GM18511 (cell line): Measurements from ENCODE around the gene CRACR2A.
A peak's percentile ranks its signal among the peaks of the same experiment; 100 is the strongest.

Experiments
- ATAC-seq: cut with Tn5 transposase; IDR thresholded peaks from one replicate; pipeline ENCODE4 v1.9.1; 2021; ENCODE audit warnings: mild to moderate bottlenecking, moderate library complexity; ENCODE audit not compliant: unreplicated experiment

The CRACR2A gene, protein sequence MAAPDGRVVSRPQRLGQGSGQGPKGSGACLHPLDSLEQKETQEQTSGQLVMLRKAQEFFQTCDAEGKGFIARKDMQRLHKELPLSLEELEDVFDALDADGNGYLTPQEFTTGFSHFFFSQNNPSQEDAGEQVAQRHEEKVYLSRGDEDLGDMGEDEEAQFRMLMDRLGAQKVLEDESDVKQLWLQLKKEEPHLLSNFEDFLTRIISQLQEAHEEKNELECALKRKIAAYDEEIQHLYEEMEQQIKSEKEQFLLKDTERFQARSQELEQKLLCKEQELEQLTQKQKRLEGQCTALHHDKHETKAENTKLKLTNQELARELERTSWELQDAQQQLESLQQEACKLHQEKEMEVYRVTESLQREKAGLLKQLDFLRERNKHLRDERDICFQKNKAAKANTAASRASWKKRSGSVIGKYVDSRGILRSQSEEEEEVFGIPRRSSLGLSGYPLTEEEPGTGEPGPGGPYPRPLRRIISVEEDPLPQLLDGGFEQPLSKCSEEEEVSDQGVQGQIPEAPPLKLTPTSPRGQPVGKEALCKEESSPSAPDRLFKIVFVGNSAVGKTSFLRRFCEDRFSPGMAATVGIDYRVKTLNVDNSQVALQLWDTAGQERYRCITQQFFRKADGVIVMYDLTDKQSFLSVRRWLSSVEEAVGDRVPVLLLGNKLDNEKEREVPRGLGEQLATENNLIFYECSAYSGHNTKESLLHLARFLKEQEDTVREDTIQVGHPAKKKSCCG

DNA sequence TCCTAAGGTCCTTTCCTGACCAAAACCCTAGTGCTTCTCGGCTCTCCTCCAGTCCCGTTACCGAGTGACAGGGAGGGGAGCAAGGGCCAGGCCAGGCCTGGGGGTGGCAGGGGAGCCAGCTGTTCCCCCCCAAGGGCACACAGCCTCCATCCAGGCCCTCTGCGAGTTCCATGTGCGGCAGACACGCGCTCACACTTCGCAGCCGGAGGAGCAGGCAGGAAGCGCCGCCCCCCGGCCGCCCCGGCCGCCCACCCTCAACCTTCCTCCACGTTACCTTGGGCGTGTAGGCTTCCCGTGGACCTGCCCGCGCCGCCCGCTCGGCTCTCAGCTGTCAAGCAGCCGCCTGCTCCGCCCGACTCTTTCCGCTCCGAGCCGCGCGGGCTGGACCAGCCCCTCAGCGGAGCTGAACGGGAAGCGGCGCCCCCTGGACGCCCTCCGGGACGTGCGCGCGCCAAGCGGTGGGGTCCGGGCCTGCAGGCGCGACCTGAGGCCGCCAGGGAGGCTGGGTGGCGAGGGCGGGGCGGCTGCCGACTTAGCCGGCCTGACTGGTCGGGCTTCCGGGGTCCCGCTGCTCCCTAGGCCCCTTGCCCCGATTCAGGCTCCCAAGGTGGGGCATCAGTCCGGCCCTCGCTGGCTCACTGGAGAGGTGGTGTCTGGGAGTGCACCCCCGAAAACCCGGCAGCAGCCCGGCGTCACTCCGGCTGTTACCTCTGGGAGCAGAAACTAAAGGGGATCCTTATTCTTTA, at the start of gene CRACR2A:
TSS of gene CRACR2A (minus strand) at position 369 of the 746 bp plus-strand sequence. CDS start 56,110 bp downstream, outside the sequence.
- peak; percentile 87 for ATAC-seq

DNA sequence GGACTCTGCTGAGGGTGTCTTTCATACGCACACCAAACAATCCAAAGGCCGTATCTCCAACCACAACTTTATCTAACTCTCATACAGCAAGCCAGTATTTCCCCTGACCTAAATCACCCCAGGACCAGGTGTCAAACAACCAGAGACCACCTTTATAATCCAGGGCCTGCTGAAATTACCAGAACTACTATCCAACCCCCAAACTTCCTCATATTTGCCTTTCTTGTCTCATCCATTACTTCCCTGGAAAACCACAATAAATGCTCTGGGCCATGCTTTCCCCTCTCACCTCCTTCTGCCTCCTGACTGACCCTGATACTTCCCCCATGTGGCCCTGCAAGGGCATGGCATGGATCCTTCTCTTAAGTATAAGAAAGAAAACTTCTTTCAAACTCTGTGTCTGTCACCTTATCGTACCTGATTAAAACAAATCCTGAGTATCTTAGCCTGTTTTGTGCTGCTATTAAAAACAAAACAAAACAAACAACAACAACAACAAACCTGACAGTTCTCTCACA, 44.7 kb upstream of the CRACR2A start:
- ATAC-seq, result no peak

DNA sequence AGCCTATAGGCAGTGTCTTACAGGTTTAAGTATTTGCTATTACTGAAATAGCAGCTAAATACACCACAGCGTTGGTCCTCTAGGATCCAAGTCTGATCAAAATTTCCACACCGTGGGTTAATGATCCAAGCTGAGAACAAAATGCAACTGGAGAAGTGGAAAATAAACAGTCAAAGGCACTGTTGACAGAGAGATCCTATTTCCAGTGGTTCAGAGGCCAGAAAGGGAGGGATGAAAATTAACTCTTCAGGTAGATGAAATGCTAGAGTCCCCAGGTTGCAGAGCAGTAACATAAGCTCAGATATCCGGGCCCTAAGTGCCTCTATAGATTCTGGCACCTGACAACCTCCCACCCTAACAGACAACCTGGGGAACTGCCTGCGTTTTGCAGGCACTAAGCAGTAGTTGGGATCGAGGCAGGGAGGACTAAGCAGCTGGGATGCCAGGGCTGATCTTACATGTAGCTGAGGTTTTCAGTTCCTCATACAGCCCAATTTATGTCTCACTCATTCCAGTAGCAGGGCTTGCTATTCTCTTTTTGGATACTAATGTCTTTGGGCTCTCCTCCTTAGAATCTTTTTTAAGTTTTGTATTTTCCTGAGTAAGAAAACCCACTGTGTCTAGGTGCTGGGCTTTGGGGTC, 42.7 kb upstream of the CRACR2A start:
- no peak for ATAC-seq

DNA sequence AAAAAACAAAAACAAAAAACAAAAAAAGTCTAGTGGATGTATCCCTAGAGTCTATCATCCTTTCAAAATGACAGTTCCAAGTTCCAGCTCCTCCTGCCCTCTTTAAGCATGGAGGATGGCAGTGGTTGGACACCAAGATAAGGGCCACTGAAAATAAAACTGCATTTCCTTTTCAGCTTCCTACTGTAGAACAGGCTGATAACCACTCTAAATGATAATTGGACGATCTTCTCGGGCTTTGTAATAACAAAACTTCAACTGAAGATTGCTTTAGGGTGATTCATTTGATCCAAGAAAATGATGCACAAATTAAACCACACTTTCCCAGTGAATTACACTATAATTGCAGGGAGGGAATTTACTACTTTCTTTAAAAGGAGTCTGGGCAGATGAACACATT, 42.2 kb upstream of the CRACR2A start:
- no peak for ATAC-seq

DNA sequence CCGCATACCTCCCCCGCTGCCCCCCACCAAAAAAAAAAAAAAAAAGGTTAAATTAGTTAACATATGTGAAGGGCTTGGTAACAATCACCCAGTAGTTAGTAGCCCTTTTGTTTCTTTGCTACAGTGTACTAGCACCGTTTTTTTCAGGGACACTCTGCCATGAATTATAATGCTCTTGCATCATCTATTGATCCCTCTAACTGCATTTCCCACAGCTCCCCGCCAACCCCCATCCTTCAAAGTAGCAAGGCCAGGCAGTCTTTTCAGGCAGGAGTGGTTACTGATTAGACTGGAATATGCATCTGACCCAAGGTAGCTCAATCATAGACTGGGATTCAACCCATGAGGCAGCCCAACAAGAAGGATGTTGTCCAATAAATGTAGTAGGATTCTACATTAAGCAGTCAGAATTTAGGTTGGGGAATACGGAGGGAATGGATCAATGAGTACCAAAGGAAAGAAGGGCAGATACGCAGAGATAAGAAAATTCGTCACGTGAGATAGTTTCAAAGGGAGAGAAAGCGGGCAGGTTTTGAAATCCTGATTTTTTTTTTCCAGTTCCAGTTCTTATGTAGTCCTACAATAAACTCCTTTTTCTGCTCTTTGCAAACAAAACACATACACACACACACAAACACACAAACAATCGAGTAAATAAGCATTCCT, 39.8 kb upstream of the CRACR2A start:
- ATAC-seq, result no peak

DNA sequence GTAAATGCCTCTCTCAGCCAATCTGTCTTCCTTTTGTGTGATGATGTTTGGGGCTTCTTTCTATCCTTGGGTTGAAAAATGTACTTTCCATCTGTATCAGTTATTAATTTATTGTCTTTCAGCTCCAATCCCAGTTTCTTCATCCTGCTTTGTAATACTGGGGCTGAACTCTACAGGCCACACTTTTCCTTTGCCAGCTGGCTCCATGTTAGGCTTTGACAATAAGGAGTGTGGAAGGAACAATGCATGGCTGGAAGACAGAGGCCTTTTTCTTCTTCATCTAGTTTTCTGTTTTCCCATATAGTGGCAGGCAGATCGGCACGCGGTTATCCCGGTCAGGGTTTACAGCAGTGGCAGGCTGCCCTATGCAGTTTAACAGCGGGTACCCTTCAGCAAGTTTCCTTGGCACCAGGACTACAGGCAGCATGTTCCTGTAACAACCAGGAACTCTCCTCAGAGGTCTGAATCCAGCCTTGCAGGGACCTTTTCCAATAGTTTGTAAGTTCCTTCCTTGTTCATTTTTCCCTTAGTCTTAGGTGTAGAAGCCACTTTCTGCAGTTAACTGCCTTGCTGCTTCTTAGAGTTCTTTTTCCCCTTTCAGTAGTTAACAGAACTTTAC, 38.5 kb upstream of the CRACR2A start:
- no peak for ATAC-seq

DNA sequence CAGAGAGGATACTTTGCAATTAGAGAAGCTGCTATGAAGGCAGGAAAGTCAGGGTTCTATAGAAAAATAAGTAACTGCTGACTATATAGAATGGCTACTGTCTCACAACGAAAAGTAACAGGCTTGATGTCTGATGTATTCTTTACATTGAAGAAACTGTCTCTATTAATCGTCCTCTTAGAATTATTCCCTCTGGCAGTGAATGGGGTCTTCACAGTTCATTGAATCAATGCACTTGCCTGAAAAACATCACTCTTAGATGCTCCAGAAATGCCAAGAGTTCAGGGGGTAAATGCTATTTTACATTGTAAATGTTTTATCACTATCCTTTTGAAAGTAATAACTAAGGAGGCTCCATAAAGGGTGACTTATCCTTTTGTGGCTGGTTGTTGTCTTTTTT, 37.7 kb upstream of the CRACR2A start:
- ATAC-seq, result no peak

DNA sequence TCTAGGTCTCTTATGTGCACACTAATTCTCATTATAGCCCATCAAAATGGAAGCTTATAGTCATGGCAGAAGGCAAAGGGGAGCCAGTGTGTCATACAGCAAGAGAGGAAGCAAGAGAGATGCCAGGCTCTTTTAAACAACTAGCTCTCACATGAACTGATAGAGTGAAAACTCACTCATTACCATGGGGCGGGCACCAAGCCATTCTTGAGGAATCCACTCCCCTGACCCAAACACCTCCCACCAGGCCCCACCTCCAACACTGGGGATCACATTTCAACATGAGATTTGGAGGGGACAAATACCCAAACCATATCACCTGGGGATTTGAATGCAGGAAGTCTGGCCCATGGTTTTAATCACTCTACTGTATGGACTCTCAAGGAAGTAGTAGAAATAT, 36.9 kb upstream of the CRACR2A start:
- no peak for ATAC-seq

DNA sequence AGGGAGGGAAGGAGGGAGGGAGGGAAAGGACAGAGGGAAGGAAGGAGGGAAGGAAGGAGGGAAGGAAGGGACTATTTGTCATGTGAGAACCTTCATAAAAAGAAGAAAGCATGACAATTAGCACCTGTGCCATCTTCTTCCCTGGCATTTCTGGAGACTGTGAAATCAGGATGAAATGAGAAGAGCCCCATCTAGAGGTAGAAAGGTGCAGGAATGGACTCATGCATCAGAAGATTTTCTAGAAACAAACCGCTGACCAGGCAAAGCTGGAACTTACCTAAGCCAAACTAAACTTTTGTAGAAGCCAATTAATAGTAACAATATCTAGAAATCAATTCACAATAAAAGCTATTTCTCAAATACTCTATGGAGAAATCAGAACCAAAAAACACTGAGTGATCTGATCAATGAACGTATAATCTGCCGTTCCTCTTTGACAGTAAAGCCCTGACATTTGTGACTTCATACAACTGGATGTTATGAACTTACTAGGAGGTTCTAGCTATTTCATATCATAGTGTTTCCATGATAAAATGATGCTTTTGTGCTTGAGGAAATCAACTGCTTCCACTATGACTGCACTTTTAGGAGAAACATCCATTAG, 24.4 kb upstream of the CRACR2A start:
- ATAC-seq, result no peak

DNA sequence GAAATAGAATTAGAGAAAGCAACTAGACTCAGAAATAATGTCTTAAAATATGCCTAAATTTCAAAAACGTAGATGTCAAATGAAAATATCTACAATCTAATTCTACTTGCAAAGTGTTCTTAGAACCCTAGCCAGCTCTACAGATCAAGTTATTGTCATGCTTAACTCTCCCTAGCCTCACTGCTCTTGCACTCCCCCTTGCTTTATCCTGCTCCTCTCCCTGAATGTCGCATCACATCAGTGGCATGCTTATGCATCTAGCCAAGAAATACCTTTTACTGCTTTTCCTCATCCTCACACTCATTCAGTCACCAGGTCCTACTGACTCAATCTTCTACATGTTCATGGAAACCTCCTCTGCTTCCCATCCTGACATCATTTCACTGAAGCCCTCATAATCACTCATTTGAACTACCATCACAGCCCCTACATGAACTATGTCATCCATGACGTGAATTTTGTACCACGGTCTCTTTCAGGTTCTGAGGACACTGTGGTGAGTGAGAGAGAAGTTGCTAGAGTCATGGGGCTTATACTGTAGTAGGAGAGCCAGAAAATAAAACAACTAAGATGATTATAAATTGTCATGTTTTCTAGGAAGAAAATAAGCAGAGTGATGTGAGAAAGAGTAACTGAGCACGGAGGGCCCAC, 22.6 kb upstream of the CRACR2A start:
- ATAC-seq, result no peak

DNA sequence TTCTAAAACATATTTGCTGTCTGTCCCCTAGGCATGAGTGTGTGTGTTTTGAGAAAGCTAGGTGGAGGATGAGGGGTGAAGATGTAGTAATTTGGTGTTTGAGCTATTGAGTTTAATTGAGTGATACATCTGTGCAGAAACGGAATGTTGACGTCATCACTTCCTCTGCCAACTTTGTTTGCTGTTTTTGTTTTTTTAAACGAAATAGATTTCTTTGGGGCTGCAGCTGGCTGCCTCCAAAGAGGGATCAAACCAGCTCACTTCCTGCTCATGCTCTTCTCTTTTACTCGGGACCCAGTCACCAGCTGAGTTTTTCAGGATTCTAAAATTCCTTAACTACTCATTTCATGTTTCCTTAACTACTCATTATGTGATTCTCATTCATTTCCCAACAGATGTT, 19.5 kb upstream of the CRACR2A start:
- ATAC-seq, result no peak

DNA sequence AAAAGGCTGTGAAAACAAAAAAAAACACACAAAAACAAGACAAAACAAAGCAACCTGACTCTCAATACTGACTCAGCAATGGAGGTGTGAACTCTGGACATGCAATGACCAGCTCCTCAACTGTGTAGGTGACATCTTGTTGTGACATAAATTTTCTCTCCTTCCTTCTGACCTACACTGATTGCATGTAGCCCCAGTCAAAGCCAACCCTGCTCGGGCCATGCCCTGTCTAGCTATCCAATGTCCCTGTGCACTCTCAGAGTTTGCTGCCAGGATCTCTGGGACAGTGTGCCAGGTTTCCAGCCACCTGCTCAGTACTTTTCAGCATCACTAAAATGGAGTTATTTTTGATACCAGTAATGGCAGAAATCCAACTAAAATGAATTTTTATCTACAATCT, 18.9 kb upstream of the CRACR2A start:
- no peak for ATAC-seq

DNA sequence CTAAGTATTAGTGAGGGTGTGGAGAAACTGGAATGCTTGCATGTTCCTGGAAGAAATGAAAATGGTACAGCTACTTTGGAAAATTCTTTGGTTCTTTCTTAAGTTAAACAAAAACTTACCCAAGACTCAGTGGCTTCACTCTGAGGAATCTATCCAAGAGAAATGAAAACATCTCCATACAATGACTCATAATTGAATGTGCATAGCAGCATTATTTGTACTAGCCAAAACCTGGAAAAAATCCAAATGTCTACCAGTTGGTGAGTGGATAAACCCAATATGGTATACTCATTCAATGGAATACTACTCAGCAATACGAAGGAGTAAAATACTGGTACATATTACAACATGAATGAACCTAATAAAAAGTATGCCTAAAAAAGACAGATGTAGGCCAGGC, 18.0 kb upstream of the CRACR2A start:
- ATAC-seq, result no peak

DNA sequence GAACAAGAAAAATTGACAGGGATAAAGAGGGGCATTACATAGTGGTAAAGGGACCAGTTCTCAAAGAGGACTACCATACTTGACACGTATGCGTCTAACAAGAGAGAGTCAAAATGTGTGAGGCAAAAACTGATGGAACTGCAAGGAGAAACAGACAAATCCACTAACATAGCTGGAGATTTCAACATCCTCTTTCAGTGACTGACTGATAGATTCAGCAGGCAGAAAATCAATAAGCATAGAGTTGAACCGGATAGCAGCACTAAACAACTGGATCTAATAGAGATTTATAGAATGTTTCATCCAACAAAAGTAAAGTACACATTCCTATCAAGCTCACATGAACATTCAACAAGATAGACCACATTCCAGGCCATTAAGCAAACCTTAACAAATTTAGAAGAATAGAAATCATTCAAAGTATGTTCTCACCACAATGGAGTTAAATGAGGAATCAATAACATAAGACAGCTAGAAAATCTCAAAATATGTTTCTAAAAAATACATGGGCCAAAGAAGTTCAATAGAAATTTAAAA, 16.1 kb upstream of the CRACR2A start:
- no peak for ATAC-seq

DNA sequence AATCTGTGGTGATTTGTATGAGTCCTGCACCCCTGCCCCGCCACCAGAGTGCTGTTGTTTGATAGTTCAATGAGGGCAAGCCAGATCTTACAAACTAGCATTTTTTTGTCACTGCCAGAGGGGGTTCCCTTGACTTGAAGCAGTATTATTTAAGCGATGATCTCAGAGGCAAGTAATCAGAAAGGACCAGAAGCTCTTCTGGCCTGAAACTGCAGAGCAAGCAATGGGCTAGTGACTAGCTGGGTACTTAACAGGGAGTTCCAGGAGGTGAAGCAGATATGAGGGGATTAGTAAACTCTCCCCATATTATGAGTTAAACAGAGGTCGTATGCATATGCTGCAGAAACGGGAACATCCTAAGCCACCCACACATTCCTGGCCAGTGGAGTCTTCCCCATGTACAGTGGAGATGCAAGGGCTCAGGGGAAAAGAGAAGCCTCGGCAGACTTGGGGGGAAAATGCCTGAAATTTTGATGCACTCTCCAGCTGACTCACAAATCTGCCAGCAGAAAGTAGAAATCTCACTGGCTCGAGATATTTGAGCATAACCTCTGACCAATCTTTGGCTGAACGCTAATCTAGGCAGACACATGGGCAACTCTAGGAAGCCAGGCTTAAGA, 8.3 kb upstream of the CRACR2A start:
- no peak for ATAC-seq

DNA sequence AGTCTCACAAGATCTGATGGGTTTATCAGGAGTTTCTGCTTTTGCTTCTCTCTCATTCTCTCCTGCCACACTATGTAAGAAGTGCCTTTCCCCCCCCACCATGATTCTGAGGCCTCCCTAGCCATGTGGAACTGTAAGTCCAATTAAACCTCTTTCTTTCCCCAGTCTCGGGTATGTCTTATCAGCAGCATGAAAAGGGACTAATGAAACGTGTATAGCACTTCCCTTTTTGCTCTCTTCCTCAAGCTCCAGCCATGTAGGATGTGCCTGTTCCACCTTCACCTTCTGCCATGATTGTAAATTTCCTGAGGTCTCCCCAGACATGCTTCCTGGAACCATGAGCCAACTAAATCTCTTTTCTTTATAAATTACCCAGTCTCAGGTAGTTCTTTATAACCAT, 7.0 kb upstream of the CRACR2A start:
- ATAC-seq, result no peak

DNA sequence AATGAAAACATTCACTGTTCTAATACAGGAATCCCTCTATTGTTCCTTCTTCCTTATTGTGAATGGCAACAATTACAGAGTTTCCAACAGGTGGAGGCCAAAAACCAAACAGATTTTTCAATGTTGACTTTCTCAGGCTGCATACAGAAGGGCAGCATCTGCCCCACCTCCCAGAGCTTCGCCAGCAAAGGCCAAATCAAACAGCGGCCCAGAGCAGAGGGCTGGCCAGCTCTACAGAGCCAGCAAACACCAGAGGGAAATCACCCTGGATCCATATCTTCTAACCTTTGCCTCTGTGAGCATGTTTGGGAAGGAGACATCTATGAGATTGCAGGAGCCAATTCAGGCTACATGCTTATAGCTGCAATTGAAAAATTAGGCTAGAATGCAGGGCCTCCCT, 4.4 kb upstream of the CRACR2A start:
- no peak for ATAC-seq

DNA sequence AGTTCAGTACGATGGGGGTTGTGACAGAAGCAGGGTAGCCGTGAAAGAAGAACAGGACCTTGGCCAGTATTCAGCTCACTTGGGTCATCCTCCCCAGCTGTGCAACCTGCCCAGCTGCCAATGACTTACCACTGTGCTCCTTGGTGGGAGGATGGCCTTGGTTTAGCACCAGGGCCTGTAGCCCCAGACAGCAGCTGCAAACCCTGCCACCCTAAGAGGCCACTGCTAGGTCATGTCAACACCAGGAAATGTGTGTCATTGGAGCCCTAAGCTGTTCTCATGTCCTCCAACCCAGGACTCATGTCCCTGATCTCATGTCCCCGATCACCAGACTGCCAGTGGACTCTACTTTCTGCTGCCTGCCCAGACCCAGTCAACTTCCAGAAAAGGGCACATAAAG, 3.0 kb upstream of the CRACR2A start:
- ATAC-seq, result no peak
